HG03457 (cell line): ENCODE results near the gene FTH1.

Experiments used
- ATAC-seq: cut with Tn5 transposase; IDR thresholded peaks from one replicate; pipeline ENCODE4 v1.9.1; 2021; ENCODE audit warnings: moderate number of reproducible peaks; ENCODE audit not compliant: unreplicated experiment

Gene FTH1

DNA sequence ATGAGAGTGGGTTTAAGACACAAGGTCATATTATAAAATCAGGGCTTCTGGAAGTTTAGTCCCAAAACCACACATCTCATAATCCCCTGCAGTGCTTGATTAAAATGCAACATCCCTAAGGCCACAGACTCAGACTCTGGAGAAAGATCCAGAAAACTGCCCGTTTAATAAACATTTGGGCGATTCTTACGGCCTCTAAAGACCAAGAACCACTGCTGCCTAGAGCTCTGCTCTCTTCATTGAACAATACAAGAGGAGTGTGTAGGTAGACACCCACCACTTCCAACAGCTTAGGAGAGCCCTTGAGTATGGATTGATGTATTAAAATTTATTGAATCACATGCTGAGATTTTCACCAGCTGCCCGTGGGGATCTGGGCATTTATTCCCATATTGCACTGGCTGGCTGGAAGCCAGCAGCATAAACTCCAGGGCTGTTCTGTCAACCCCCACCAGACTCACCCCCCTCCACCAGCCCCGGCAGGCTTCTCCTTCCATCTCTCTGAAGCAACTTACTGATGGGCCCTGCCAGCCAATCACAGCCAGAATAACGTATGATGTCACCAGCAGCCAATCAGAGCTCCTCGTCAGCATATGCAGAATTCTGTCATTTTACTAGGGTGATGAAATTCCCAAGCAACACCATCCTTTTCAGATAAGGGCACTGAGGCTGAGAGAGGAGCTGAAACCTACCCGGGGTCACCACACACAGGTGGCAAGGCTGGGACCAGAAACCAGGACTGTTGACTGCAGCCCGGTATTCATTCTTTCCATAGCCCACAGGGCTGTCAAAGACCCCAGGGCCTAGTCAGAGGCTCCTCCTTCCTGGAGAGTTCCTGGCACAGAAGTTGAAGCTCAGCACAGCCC lies 18.0 kb downstream of the FTH1 start:
- no peak for ATAC-seq

DNA sequence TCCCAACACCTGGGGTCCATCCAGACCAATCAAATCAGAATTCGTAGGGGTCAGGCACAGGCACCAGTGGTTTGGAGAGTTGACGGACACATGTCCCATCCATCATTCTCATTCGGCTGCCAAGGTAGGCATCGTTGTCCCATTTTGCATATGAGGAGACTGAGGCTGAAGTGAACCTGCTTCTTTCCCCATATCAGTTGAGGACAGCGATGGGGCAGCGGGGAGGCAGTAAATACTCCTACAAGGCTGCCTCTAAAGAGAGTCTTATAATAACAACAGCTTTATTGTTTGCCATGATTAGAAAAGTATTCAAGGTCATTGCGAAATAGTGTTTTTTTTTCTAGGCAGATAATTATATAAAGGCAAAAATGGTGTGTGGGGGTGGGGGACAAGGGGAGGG lies 18.9 kb downstream of the FTH1 start:
- ATAC-seq, result no peak

- no peak for ATAC-seq
These were observed 19.8 kb downstream of the FTH1 start for GRCh38 chr11:61947486-61948210.

GRCh38 chr11:61946894-61947293 lies 20.5 kb downstream of the FTH1 start:
- no peak for ATAC-seq

DNA sequence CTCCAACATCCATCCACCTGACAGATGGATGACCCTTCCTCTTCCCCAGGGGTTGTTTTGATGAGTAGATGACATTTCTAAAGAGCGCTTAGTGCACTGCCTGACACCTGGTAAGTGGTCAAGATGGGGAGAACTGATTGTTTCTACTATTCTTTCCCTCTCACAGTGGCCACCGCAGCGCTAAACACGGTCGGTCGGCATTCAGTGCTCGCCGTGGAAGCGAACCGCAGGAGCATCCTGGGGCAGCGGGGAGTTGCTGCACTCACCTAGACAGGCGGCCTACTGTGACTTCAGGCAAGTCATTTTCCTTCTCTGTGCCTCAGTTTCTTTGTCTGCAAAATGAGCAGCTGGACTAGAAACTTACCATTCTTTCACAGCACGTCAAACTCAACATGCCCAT lies 22.2 kb downstream of the FTH1 start:
- ATAC-seq, result no peak

DNA sequence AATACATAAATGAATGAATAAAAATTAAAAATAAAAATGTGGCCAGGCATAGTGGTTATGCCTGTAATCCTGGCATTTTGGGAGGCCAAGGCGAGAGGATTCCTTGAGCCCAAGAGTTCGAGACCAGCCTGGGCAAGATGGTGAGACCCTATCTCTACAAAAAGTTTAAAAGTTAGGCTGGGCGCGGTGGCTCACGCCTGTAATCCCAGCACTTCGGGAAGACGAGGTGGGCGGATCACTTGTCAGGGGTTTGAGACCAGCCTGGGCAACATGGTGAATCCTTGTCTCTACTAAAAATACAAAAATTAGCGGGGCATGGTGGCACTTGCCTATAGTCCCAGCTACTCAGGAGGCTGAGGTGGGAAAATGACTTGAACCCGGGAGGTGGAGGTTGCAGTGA lies 27.0 kb downstream of the FTH1 start:
- no peak for ATAC-seq

DNA sequence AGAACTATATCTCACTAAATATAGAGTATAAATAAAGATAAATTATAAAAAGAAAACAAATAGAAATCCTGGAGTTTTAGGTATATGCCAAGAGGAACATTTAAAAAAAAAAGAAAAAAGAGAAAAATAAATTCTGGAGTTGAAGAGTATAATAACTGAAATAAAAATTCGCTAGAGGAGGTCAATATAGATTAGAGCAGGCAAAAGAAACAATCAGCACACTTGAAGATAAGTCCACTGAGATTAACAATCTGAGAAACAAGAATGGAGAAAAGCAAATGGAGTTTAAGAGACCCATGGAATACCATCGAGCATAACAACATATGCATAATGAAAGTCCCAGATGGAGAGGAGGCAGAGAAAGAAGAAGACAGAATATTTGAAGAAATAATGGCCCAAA lies 31.6 kb downstream of the FTH1 start:
- no peak for ATAC-seq

- ATAC-seq, result no peak
These were observed 36.5 kb downstream of the FTH1 start for GRCh38 chr11:61930933-61931332.

DNA sequence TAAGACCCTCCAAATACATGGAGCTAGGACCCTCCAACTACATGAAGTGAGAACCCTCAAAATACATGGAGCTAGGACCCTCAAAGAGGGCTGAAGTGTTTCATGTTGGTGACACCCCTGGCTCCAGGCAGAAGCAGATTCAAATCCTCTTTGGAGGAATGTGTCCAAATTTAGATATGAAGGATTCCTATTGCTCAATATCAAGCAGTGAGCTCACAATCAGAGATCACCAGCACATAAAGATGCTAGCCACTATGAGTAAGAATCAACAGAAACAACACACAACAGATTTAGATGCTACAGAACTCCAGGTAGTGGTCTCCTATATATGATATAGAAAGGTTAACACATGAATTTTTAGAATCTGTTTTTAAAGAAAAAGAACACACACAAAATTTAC lies 38.8 kb downstream of the FTH1 start:
- ATAC-seq, result no peak

DNA sequence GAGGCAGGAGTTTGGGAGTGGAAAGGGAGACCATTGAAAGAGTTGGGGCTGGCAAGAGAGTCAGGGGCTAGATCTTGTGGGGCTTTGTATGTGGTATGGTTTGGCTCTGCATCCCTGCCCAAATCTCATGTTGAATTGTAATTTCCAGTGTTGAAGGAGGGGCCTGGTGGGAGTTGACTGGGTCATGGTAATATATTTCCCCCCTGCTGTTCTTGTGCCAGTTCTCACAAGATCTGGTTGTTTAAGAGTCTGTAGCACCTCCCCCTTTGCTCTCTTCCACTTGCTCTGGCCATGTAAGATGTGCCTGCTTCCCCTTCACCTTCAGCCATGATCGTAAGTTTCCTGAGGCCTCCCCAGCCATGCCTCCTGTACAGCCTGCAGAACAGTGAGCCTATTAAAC lies 39.9 kb downstream of the FTH1 start:
- ATAC-seq, result no peak

- ATAC-seq, result no peak
These were observed 41.2 kb downstream of the FTH1 start for GRCh38 chr11:61926235-61926634.

GRCh38 chr11:61925736-61926135 lies 41.7 kb downstream of the FTH1 start:
- no peak for ATAC-seq

DNA sequence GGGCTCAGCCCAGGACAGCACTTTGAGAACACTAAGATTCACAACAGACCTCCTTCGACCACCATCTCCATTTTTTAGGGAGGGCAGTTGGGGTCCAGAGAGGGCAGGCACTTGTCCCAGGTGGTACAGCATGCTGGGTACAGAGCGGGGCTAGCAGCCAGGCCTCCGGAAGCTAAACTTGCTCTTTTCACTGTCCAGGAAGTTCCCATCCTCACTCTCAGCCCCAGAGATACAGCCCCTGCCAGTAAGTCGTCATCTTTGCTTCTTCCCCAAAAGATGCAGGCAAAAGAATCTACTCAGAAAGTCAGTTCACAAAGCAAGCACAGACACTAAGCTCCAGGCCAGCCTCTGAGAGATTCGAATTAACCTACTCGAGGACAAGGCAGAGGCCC lies 43.4 kb downstream of the FTH1 start:
- ATAC-seq, result no peak

- no peak for ATAC-seq
These were observed 44.0 kb downstream of the FTH1 start for GRCh38 chr11:61923166-61924063.

DNA sequence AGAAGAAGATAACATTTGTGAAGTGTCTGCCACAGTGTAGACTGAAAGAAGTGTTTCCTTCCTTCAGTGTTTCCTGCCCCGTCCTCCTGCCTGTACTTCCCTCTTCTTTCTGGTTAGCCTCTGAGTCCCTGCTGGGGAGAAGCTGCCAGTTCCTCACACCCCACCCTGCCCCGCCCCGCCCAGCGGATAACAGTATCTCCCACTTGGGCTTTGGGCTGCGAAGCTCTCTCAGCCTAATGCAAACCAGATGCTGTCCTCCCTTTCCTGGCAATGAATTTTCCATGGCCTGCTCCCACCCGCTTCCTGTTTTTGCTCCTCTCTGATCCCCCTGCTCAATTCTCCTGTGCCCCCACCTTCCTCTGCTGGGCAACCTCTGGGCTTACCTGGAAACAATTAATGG lies 44.9 kb downstream of the FTH1 start:
- no peak for ATAC-seq

- ATAC-seq, result no peak
These were observed 46.0 kb downstream of the FTH1 start for GRCh38 chr11:61921446-61921845.

- no peak for ATAC-seq
These were observed 47.5 kb downstream of the FTH1 start for GRCh38 chr11:61919705-61920631.

DNA sequence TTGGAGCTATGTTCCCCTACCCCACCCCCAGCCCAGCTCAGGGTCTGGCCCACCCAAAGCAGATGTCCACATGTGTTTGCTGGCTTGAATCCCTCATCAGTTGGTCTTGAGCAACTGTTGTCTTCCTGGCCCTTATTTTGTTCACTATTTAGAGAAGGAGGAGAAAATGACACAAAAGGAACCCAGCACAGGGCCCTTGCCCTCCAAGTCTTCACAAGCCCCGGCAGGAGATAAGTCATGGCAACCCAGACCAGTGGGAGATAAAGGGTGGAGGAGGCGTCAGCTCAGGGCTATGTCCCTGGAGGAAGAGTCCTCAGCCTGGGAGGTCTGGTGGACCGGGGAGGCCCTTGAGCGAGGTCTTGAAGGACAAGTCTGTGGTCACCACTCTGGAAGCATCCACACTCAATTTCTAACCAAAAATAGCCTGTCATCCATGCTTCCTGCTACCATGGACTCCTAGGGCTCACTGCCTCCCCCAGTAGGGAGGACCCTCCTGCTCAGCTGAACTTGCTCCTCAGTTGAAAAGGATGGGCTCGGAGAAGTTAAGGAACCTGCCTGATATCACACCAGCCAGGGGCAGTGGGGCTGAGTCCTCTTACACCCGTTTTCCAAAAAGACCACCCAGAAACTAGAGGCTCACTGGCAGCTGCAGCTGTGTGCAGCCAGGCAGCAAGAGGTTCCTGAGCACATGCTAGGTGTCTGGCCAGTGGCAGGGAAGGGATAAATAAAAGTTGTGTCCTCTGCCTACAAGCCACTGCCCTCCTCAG lies 48.3 kb downstream of the FTH1 start:
- no peak for ATAC-seq

DNA sequence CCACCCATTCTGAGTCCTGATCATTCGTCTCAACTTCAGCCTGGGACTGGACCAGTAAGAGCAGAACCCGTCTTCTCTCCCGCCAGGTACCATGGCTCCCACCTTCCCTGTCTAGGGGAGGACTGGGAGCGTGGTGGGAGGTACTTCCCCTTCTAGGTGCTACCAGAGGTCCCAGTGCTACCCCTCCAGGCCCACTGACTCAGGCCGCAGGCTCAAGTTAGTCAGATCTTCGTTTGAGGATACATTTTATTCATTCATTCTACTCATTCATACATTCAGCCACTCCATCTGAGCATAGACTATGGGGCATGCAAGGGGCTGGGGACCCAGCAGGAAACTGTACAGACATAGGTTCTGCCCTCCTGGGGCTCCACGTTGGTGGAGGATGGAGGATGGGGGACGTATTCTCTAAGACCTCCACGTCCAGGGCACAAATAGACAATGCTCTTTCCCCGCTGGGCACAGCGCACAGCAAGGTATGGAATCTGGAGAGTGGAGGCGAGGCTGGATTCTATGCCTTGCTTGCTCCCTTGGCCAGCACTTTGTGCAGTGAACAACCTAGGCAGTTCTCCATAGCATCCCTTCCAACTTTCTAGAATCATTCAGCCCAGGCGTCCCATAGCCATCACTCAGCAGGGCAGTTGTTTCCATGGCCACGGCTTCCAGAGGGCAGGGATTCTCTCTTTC lies 49.0 kb downstream of the FTH1 start:
- ATAC-seq, result no peak
